HCT116 (cell line): Measurements from ENCODE around the gene ELOF1. TPM values are rescaled to one million over a fixed set of nuclear protein-coding genes. Genes with fewer than 3 reads are reported as not detected.

Source experiments
- ATAC-seq: fragments of 200-7000 bp; cut with Tn5 transposase; 2 replicates; pipeline ENCODE4 v1.9.1; 2020; ENCODE audit warnings: mild to moderate bottlenecking, moderate library complexity
- BruUV-seq: library from RNA; stranded (reverse); fragments of 400-500 nt; replicated peaks from 2 replicates; lab custom pipeline; 2021; lab: Mats Ljungman, UMichigan
- CTCF ChIA-PET: fragments of 300-600 bp; sonication (Branson Sonifier 250); formaldehyde crosslinking; loops from one replicate; lab custom pipeline; 2021; ENCODE audit warnings: antibody characterized with exemption; lab: Charles Lee
- POLR2A ChIA-PET: fragments of 300-600, 350-600 bp; sonication (Branson Sonifier 250); formaldehyde crosslinking; loops from one replicate; lab custom pipeline; 2021; ENCODE audit warnings: antibody characterized with exemption; lab: Charles Lee
- RAD21 ChIA-PET, 2 experiments: fragments of 300-600 bp; sonication (Branson Sonifier 250); formaldehyde crosslinking; loops; one replicate each; lab custom pipeline; 2023; ENCODE audit warnings: low total read pairs in 2 of 2; ENCODE audit not compliant: uncharacterized antibody in 2 of 2, unreplicated experiment in 2 of 2, low non-redundant PET in 1 of 2; lab: Charles Lee
- DNase-seq: peaks from one replicate; pipeline ENCODE4 v3.0.0-alpha.2; 2010; ENCODE audit warnings: low read depth, low spot score
- H2AFZ ChIP-seq: fragments of 200-600 bp; shearing (Covaris generic), sonication (generic); 2 replicates; pipeline ENCODE4 v1.6.1; 2017; ENCODE audit warnings: low read depth, mixed run types, mixed read lengths, antibody characterized with exemption, low read length; ENCODE audit not compliant: poor library complexity, severe bottlenecking
- H3K27ac ChIP-seq: 2 replicates; pipeline ENCODE4 v1.5.1; 2012; ENCODE audit warnings: low read depth, low read length
- H3K27me3 ChIP-seq: fragments of 200-600 bp; sonication (generic); 2 replicates; pipeline ENCODE4 v1.6.1; 2016; ENCODE audit warnings: mixed run types, low read length, mixed read lengths; ENCODE audit not compliant: insufficient read depth
- H3K36me3 ChIP-seq, 2 experiments: fragments of 200-500 bp in 1 of 2; fragments of 200-600 bp in 1 of 2; sonication (Bioruptor generic) in 1 of 2; sonication (generic) in 1 of 2; 2 replicates each; pipeline versions ENCODE4 v1.5.1 to v1.6.1; 2014 to 2016; ENCODE audit warnings: low read length in 2 of 2, inconsistent platforms in 1 of 2, mixed read lengths in 1 of 2, mixed run types in 1 of 2; ENCODE audit not compliant: insufficient read depth in 2 of 2, control insufficient read depth in 1 of 2
- H3K4me1 ChIP-seq, 2 experiments: fragments of 200-600 bp in 1 of 2; sonication (generic) in 1 of 2; 2 replicates each; pipeline versions ENCODE4 v1.5.1 to v1.6.1; 2012 to 2017; ENCODE audit warnings: low read length in 2 of 2, inconsistent platforms in 1 of 2, mild to moderate bottlenecking in 1 of 2, mixed read lengths in 1 of 2, mixed run types in 1 of 2, moderate library complexity in 1 of 2; ENCODE audit not compliant: insufficient read depth in 2 of 2, control insufficient read depth in 1 of 2
- H3K4me2 ChIP-seq: fragments of 200-600 bp; sonication (generic); 2 replicates; pipeline ENCODE4 v1.6.1; 2017; ENCODE audit warnings: mixed run types, low read length, mixed read lengths
- H3K4me3 ChIP-seq, 2 experiments: fragments of 200-600 bp in 1 of 2; sonication (generic) in 1 of 2; replicated peaks in 1 of 2; 2 replicates each; pipeline ENCODE4 v1.5.1; 2011 to 2016; ENCODE audit warnings: low read length in 2 of 2, control low read depth in 1 of 2, low read depth in 1 of 2, mild to moderate bottlenecking in 1 of 2, mixed read lengths in 1 of 2, mixed run types in 1 of 2
- H3K79me2 ChIP-seq: fragments of 200-600 bp; sonication (generic); 2 replicates; pipeline ENCODE4 v1.6.1; 2017; ENCODE audit warnings: mild to moderate bottlenecking, mixed run types, low read length, moderate library complexity, mixed read lengths; ENCODE audit not compliant: insufficient read depth
- H3K9ac ChIP-seq: fragments of 200-600 bp; sonication (generic); 2 replicates; pipeline ENCODE4 v1.6.1; 2016; ENCODE audit warnings: low read length, mixed read lengths
- H3K9me2 ChIP-seq: fragments of 200-600 bp; sonication (generic), shearing (Covaris generic); 2 replicates; pipeline ENCODE4 v1.6.1; 2017; ENCODE audit warnings: mixed run types, mild to moderate bottlenecking, moderate library complexity; ENCODE audit not compliant: insufficient read depth
- H3K9me3 ChIP-seq, 2 experiments: fragments of 200-500 bp in 1 of 2; fragments of 200-600 bp in 1 of 2; sonication (Bioruptor generic) in 1 of 2; sonication (generic) in 1 of 2; 2 replicates each; pipeline ENCODE4 v1.6.1; 2014 to 2017; ENCODE audit warnings: low read length in 2 of 2, mixed read lengths in 2 of 2, inconsistent platforms in 1 of 2, low read depth in 1 of 2, mild to moderate bottlenecking in 1 of 2, mixed run types in 1 of 2, moderate library complexity in 1 of 2; ENCODE audit not compliant: control insufficient read depth in 1 of 2, insufficient read depth in 1 of 2
- H4K20me1 ChIP-seq: fragments of 200-600 bp; sonication (generic), shearing (Covaris generic); 2 replicates; pipeline ENCODE4 v1.6.1; 2017; ENCODE audit warnings: mixed run types, mild to moderate bottlenecking, moderate library complexity; ENCODE audit not compliant: insufficient read depth
- ATF3 ChIP-seq: IDR thresholded peaks from 2 replicates; pipeline ENCODE4 v1.6.1; 2012
- CTCF ChIP-seq, 3 experiments: fragments of 200-600 bp in 1 of 3; sonication (generic) in 1 of 3; IDR thresholded peaks in 2 of 3; conservative IDR thresholded peaks in 1 of 3; 2 replicates each; pipeline ENCODE4 v1.5.1; 2012 to 2017; ENCODE audit warnings: low read depth in 2 of 3, low read length in 2 of 3, antibody characterized with exemption in 1 of 3, borderline replicate concordance in 1 of 3, control low read depth in 1 of 3, mild to moderate bottlenecking in 1 of 3, mixed read lengths in 1 of 3, mixed run types in 1 of 3, moderate library complexity in 1 of 3; ENCODE audit not compliant: insufficient read depth in 1 of 3
- EZH2phosphoT487 ChIP-seq: fragments of 200-600 bp; IDR thresholded peaks from 2 replicates; pipeline ENCODE4 v1.6.1; 2018; ENCODE audit warnings: antibody characterized with exemption, borderline replicate concordance
- FOSL1 ChIP-seq: IDR thresholded peaks from 2 replicates; pipeline ENCODE4 v1.6.1; 2012; ENCODE audit warnings: low read depth
- JUND ChIP-seq: IDR thresholded peaks from 2 replicates; pipeline ENCODE4 v1.6.1; 2012
- RAD21 ChIP-seq: IDR thresholded peaks from 2 replicates; pipeline ENCODE4 v1.6.1; 2012; ENCODE audit warnings: low read depth, mild to moderate bottlenecking
- REST ChIP-seq: IDR thresholded peaks from 2 replicates; pipeline ENCODE4 v1.6.1; 2012; ENCODE audit warnings: low read depth
- SP1 ChIP-seq: IDR thresholded peaks from 2 replicates; pipeline ENCODE4 v1.6.1; 2012; ENCODE audit warnings: low read depth
- SRF ChIP-seq: IDR thresholded peaks from 2 replicates; pipeline ENCODE4 v1.6.1; 2012; ENCODE audit warnings: low read depth
- TCF7L2 ChIP-seq: IDR thresholded peaks from 2 replicates; pipeline ENCODE4 v1.7.0; 2011; ENCODE audit warnings: borderline replicate concordance, inconsistent platforms; ENCODE audit not compliant: insufficient read depth, insufficient read length; ENCODE audit errors: extremely low read depth
- YY1 ChIP-seq: IDR thresholded peaks from 2 replicates; pipeline ENCODE4 v1.6.1; 2011; ENCODE audit warnings: low read length, low read depth, moderate library complexity, mild to moderate bottlenecking; ENCODE audit not compliant: insufficient replicate concordance; ENCODE audit errors: extremely low read depth
- ZNF274 ChIP-seq: fragments of 200-500 bp; sonication (Bioruptor generic); IDR thresholded peaks from 2 replicates; pipeline ENCODE4 v1.6.1; 2014; ENCODE audit warnings: mild to moderate bottlenecking, low read depth, low read length, inconsistent platforms
- intact Hi-C: fragments of 100-400 bp; cut with micrococcal nuclease; formaldehyde crosslinking; loops from 2 replicates; pipeline ENCODE4 v1.10.0; 2022
- total RNA-seq: library from RNA; stranded (reverse); gene quantifications from one replicate; pipeline ENCODE4 v1.2.1, GENCODE V29; 2021; ENCODE audit not compliant: unreplicated experiment
- TF ChIP-seq, protein P1 (sequence below): IDR thresholded peaks from 2 replicates; pipeline ENCODE4 v1.6.1; 2012

Gene ELOF1
- total RNA-seq, 1 experiment from 2014 or later: 74.5 TPM

GRCh38 chr19:11586331-11586730 lies 27.3 kb upstream of the ELOF1 start:
- no peak overlapping the region for H3K9ac ChIP-seq
- CTCF ChIA-PET: no interaction called here
- DNase-seq: no peak
- TF ChIP-seq SRF (no peak), SP1 (no peak)
- no peaks in the 10 kb centered on the region for H3K79me2 ChIP-seq
- H3K36me3 ChIP-seq: no peaks in the 10 kb centered on the region
- no peaks in the 10 kb centered on the region for H3K9me3 ChIP-seq
- no peak overlapping the region for H3K27ac ChIP-seq
- no TSS peak for BruUV-seq
- H3K4me3 ChIP-seq: no peak overlapping the region
- POLR2A ChIA-PET: no interaction called here
- H3K4me1 ChIP-seq: peaks cover 0 to 6% of the 10 kb centered on the region in 2 experiments; a peak in 2 of 4 replicates
- RAD21 ChIA-PET: interaction anchor here in 1 of 2 experiments (0.7 kb wide), 1 partner anchor 91 kb away, joined by 3 read pairs; no protein-coding TSS in a partner anchor
- intact Hi-C loops: no loop called here
- H3K27me3 ChIP-seq: no peaks in the 10 kb centered on the region
- no peak overlapping the region for H3K4me2 ChIP-seq
- no peaks in the 10 kb centered on the region for H4K20me1 ChIP-seq
- H2AFZ ChIP-seq: no peak overlapping the region
- ATAC-seq: no peak
- no peaks in the 10 kb centered on the region for H3K9me2 ChIP-seq

DNA sequence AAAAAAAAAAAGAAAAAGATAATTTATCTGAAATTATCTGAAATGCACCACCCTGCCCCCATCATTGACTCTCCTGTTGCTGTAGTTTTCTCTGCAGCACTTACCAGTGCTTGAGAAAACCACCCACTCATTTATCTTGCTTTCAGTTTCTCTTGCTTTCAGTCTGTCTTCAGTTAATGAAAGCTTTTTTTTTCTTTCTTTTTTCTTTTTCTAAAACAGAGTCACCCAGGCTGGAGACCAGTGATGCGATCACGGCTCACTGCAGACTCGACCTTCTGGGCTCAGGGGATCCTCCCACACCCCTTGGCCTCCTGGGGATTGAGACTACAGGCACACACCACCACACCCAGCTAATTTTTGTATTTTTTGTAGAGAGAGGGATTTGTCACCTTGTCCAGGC lies 22.7 kb upstream of the ELOF1 start:
- no TSS peak for BruUV-seq
- Histone ChIP-seq H3K4me3 (no peak overlapping the region), H3K27me3 (no peaks in the 10 kb centered on the region)
- TF ChIP-seq CTCF (IDR thresholded peaks at IDR 0.05 in 2 of 3, conservative IDR thresholded peaks at IDR 0.05 in 1 of 3; ENCODE audit: borderline replicate concordance in 1 of 3, insufficient read depth in 1 of 3, low read depth in 2 of 3, low read length in 2 of 3): no peak
- no peak for TF ChIP-seq YY1
- no peak for TF ChIP-seq JUND
- no peak for TF ChIP-seq SRF
- no peak for TF ChIP-seq RAD21
- TF ChIP-seq, protein P1, sequence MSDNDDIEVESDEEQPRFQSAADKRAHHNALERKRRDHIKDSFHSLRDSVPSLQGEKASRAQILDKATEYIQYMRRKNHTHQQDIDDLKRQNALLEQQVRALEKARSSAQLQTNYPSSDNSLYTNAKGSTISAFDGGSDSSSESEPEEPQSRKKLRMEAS: no peak
- TF ChIP-seq ATF3: no peak
- TF ChIP-seq ZNF274: no peak
- TF ChIP-seq REST: no peak
- no peak for TF ChIP-seq FOSL1
- TF ChIP-seq TCF7L2: no peak
- no peak for TF ChIP-seq EZH2phosphoT487
- TF ChIP-seq, all 23 proteins: peak for 0
- Histone ChIP-seq H3K27ac (no peak overlapping the region), H3K4me2 (no peak overlapping the region), H3K9me2 (no peaks in the 10 kb centered on the region), H3K36me3 (no peaks in the 10 kb centered on the region), H3K9me3 (no peaks in the 10 kb centered on the region), H3K79me2 (no peaks in the 10 kb centered on the region), H3K4me1 (peaks cover 2 to 3% of the 10 kb centered on the region in 2 experiments; a peak in 2 of 4 replicates), H2AFZ (no peak overlapping the region), H4K20me1 (no peaks in the 10 kb centered on the region), H3K9ac (no peak overlapping the region)
- no peak for ATAC-seq
- DNase-seq: no peak
- intact Hi-C loops: no loop called here
- CTCF ChIA-PET: interaction anchor here (0.6 to 1.9 kb wide), 2 partner anchors 9 to 22 kb away, joined by 3 to 4 read pairs; no protein-coding TSS in a partner anchor
- POLR2A ChIA-PET: interaction anchor here (0.7 kb wide), 1 partner anchor 44 kb away, joined by 3 read pairs; no protein-coding TSS in a partner anchor
- RAD21 ChIA-PET: no interaction called here
